ENCODE measurements around the gene RANBP17. TPM values are rescaled to one million over a fixed set of nuclear protein-coding genes. Genes with fewer than 3 reads are reported as not detected.

The RANBP17 gene
- total RNA-seq, 2 experiments from 2014 or later, result not detected

DNA sequence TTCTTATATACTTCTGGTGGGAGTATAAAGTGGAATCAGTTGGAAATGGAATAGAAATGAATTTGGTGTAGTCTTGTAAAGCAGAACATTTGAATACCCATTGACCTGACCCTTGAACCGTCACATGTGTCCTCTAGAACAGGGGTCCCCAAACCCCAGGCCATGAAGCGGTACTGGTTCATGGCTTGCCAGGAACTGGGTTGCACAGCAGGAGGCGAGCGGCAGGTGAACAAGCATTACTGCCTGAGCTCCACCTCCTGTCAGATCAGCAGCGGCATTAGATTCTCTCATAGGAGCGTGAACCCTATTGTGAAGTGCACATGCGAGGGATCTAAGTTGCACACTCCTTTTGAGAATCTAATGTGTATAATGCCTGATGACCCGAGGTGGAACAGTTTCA, 80.0 kb downstream of the RANBP17 start:
- ChIA-PET POLR2A (no interaction called here), CTCF (no interaction called here)
- H3K4me1 ChIP-seq (ENCODE audit: insufficient read depth, low read length), result no peaks in the 10 kb centered on the region
- no peaks in the 10 kb centered on the region for H3K36me3 ChIP-seq (ENCODE audit: insufficient read depth, low read length)
- DNase-seq, result no peak
- H3K27ac Mint-ChIP-seq, result no peak overlapping the region
- no peaks in the 10 kb centered on the region for H3K4me1 Mint-ChIP-seq (ENCODE audit: low read depth)
- H3K4me3 Mint-ChIP-seq, result no peak overlapping the region
- intact Hi-C loops (cut with DNase I, micrococcal nuclease), result no loop called here
- TF ChIP-seq, protein P1, sequence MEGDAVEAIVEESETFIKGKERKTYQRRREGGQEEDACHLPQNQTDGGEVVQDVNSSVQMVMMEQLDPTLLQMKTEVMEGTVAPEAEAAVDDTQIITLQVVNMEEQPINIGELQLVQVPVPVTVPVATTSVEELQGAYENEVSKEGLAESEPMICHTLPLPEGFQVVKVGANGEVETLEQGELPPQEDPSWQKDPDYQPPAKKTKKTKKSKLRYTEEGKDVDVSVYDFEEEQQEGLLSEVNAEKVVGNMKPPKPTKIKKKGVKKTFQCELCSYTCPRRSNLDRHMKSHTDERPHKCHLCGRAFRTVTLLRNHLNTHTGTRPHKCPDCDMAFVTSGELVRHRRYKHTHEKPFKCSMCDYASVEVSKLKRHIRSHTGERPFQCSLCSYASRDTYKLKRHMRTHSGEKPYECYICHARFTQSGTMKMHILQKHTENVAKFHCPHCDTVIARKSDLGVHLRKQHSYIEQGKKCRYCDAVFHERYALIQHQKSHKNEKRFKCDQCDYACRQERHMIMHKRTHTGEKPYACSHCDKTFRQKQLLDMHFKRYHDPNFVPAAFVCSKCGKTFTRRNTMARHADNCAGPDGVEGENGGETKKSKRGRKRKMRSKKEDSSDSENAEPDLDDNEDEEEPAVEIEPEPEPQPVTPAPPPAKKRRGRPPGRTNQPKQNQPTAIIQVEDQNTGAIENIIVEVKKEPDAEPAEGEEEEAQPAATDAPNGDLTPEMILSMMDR (IDR thresholded peaks at IDR 0.05), result no peak
- no peak overlapping the region for H3K27ac ChIP-seq (ENCODE audit: low read depth in 1 of 2, low read length in 2 of 2)
- H3K9me3 ChIP-seq (ENCODE audit: control insufficient read depth in 1 of 2, insufficient read depth in 1 of 2, low read length in 2 of 2), result no peaks in the 10 kb centered on the region
- H3K36me3 Mint-ChIP-seq (ENCODE audit: low read depth), result no peaks in the 10 kb centered on the region
- ATAC-seq (ENCODE audit: poor library complexity), result no peak
- no peaks in the 10 kb centered on the region for H3K9me3 Mint-ChIP-seq
- H3K27me3 ChIP-seq (ENCODE audit: control insufficient read depth in 1 of 2, insufficient read depth in 2 of 2, low read length in 2 of 2), result no peaks in the 10 kb centered on the region
- peaks cover 14% of the 10 kb centered on the region for H3K27me3 Mint-ChIP-seq
- H3K4me3 ChIP-seq (ENCODE audit: low read length), result no peak overlapping the region

DNA sequence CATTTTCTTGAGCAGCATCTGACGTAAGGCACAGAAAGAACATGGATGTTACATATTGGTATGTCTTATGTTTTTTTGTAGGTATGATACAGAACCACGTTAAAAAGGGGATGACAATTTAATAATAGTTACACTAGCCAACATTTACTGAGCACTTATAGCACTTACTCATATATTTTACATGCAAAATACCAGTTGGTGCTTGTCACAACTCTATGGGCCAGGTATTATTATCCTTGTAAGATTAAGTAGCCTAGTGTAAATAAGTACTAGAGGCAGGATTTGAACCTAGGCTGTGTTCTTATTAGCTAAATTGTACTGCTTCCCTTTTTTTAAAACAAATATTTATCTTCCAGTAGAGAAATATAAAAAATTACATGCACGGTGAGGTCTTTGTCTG, 83.5 kb downstream of the RANBP17 start:
- intact Hi-C loops (cut with DNase I, micrococcal nuclease), result no loop called here
- TF ChIP-seq, protein P1 (IDR thresholded peaks at IDR 0.05), result no peak
- DNase-seq (no peak), ATAC-seq (ENCODE audit: poor library complexity) (no peak)
- no peaks in the 10 kb centered on the region for H3K27me3 ChIP-seq (ENCODE audit: control insufficient read depth in 1 of 2, insufficient read depth in 2 of 2, low read length in 2 of 2)
- POLR2A ChIA-PET, result no interaction called here
- Mint-ChIP-seq H3K4me3 (no peak overlapping the region), H3K27me3 (peaks cover 7% of the 10 kb centered on the region), H3K27ac (no peak overlapping the region), H3K9me3 (no peaks in the 10 kb centered on the region), H3K36me3 (ENCODE audit: low read depth) (no peaks in the 10 kb centered on the region), H3K4me1 (ENCODE audit: low read depth) (no peaks in the 10 kb centered on the region)
- H3K4me1 ChIP-seq (ENCODE audit: insufficient read depth, low read length), result no peaks in the 10 kb centered on the region
- CTCF ChIA-PET, result no interaction called here
- H3K9me3 ChIP-seq (ENCODE audit: control insufficient read depth in 1 of 2, insufficient read depth in 1 of 2, low read length in 2 of 2), result no peaks in the 10 kb centered on the region
- no peak overlapping the region for H3K27ac ChIP-seq (ENCODE audit: low read depth in 1 of 2, low read length in 2 of 2)
- H3K36me3 ChIP-seq (ENCODE audit: insufficient read depth, low read length), result no peaks in the 10 kb centered on the region
- H3K4me3 ChIP-seq (ENCODE audit: low read length), result no peak overlapping the region

DNA sequence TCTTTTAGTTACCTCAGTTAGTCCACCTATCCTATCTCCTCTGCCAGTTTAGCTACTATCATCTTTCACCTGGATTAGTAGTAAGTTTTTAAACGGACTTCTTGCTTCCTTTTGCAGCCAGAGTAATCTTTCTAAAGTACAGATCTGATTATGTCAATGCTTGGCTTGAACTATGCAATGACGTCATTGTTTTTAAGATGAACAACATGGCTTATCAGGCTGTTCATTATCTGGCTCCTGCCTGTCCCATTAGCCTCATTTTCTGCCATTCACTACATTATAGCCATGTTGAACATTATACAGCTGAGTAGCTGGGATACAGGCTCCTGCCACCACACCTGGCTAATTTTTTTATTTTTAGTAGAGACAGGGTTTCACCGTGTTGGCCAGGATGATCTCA, 98.7 kb downstream of the RANBP17 start:
- DNase-seq (no peak), ATAC-seq (ENCODE audit: poor library complexity) (no peak)
- intact Hi-C loops (cut with DNase I, micrococcal nuclease), result no loop called here
- H3K4me1 ChIP-seq (ENCODE audit: insufficient read depth, low read length), result no peaks in the 10 kb centered on the region
- H3K4me3 ChIP-seq (ENCODE audit: low read length), result no peak overlapping the region
- H3K4me3 Mint-ChIP-seq, result no peak overlapping the region
- no peaks in the 10 kb centered on the region for H3K9me3 Mint-ChIP-seq
- no peaks in the 10 kb centered on the region for H3K4me1 Mint-ChIP-seq (ENCODE audit: low read depth)
- H3K27ac Mint-ChIP-seq, result no peak overlapping the region
- CTCF ChIA-PET, result no interaction called here
- TF ChIP-seq, protein P1 (IDR thresholded peaks at IDR 0.05), result no peak
- no peaks in the 10 kb centered on the region for H3K27me3 Mint-ChIP-seq
- H3K9me3 ChIP-seq (ENCODE audit: control insufficient read depth in 1 of 2, insufficient read depth in 1 of 2, low read length in 2 of 2), result no peaks in the 10 kb centered on the region
- no peaks in the 10 kb centered on the region for H3K36me3 ChIP-seq (ENCODE audit: insufficient read depth, low read length)
- H3K27me3 ChIP-seq (ENCODE audit: control insufficient read depth in 1 of 2, insufficient read depth in 2 of 2, low read length in 2 of 2), result no peaks in the 10 kb centered on the region
- POLR2A ChIA-PET, result no interaction called here
- H3K36me3 Mint-ChIP-seq (ENCODE audit: low read depth), result no peaks in the 10 kb centered on the region
- H3K27ac ChIP-seq (ENCODE audit: low read depth in 1 of 2, low read length in 2 of 2), result no peak overlapping the region

All from CD4-positive, alpha-beta T cell (primary cell).